CD1c-positive myeloid dendritic cell (primary cell): Measurements from ENCODE around the gene PAM.
"Not testable (repeated sequence)": the region's sequence is repeated elsewhere in the genome, so short reads cannot be mapped to it uniquely, and the experiment has no call there.

Experiments used
- DNase-seq: peaks from one replicate; pipeline ENCODE4 v3.0.0-alpha.2; 2016; ENCODE audit errors: extremely low spot score

Gene PAM

GRCh38 chr5:103057208-103058130 is 302.4 kb downstream of the PAM start:
- no peak for DNase-seq

- no peak for DNase-seq
Observed at GRCh38 chr5:103059525-103059924, 304.4 kb downstream of the PAM start.

- DNase-seq: no peak
Observed at GRCh38 chr5:103060424-103060954, 305.4 kb downstream of the PAM start.

- DNase-seq: no peak
Observed at GRCh38 chr5:103066326-103066725, 311.2 kb downstream of the PAM start.

- not testable (repeated sequence) for DNase-seq
Observed at GRCh38 chr5:103073500-103073899, 318.4 kb downstream of the PAM start.

- no peak for DNase-seq
Observed at GRCh38 chr5:103075442-103075841, 320.3 kb downstream of the PAM start.
